NB4 (cell line): ENCODE data around the gene BBX.

Experiments
- DNase-seq: peaks from one replicate; pipeline ENCODE4 v3.0.0; 2010; ENCODE audit warnings: low read depth
- H3K4me3 ChIP-seq: one replicate; pipeline ENCODE4 v1.5.1; 2011; ENCODE audit warnings: mild to moderate bottlenecking, low read depth, low read length, moderate library complexity
- MAX ChIP-seq: IDR thresholded peaks from 2 replicates; pipeline ENCODE4 v1.6.1; 2011; ENCODE audit warnings: low read depth, low read length
- MYC ChIP-seq: IDR thresholded peaks from 2 replicates; pipeline ENCODE4 v1.6.1; 2011; ENCODE audit warnings: low read depth, low read length
- POLR2A ChIP-seq: IDR thresholded peaks from 2 replicates; pipeline ENCODE4 v1.6.1; 2011; ENCODE audit warnings: mild to moderate bottlenecking; ENCODE audit not compliant: insufficient read length; ENCODE audit errors: extremely low read depth
- TF ChIP-seq, protein P1 (sequence below): IDR thresholded peaks from one replicate; pipeline ENCODE4 v1.5.1; 2012; ENCODE audit warnings: low read depth, low read length

The BBX gene

GRCh38 chr3:107822308-107822707, 299.5 kb downstream of the BBX start:
- H3K4me3 ChIP-seq, result no peak overlapping the region
- TF ChIP-seq MYC, result no peak
- TF ChIP-seq, protein P1, sequence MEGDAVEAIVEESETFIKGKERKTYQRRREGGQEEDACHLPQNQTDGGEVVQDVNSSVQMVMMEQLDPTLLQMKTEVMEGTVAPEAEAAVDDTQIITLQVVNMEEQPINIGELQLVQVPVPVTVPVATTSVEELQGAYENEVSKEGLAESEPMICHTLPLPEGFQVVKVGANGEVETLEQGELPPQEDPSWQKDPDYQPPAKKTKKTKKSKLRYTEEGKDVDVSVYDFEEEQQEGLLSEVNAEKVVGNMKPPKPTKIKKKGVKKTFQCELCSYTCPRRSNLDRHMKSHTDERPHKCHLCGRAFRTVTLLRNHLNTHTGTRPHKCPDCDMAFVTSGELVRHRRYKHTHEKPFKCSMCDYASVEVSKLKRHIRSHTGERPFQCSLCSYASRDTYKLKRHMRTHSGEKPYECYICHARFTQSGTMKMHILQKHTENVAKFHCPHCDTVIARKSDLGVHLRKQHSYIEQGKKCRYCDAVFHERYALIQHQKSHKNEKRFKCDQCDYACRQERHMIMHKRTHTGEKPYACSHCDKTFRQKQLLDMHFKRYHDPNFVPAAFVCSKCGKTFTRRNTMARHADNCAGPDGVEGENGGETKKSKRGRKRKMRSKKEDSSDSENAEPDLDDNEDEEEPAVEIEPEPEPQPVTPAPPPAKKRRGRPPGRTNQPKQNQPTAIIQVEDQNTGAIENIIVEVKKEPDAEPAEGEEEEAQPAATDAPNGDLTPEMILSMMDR, result no peak
- no peak for DNase-seq

DNA sequence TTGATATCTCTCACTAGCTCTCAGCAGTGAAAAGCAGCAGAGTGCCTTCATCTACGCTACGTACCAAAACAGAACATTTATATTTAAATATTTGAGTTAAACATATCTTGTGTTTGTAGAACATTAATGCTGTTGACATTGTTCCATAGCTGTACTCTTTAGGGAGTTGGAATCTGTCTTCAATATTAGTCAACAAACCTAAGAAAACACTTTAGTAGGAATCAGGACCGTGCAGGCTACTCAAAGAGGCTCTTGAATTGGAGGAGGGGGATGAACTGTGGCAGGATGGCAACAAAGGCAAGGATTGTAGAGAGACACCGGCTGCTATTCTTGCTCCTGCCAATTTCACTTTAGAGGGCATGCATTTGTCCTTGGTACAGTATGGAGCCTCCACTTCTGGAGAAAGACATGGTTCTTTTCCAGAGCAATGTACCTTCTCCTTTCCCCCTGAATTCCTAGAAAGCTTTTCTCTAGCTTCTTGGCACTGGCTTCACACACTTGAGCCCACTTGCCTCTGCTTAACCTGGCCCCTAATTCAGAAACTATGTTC, 302.1 kb downstream of the BBX start:
- H3K4me3 ChIP-seq, result no peak overlapping the region
- no peak for DNase-seq
- TF ChIP-seq, protein P1, result no peak
- TF ChIP-seq MYC (no peak), POLR2A (no peak), MAX (no peak)

GRCh38 chr3:107825556-107825955, 302.8 kb downstream of the BBX start:
- TF ChIP-seq MAX (no peak), MYC (no peak)
- TF ChIP-seq, protein P1, result no peak
- no peak overlapping the region for H3K4me3 ChIP-seq
- no peak for DNase-seq

- TF ChIP-seq MAX (no peak), POLR2A (no peak), MYC (no peak)
- TF ChIP-seq, protein P1, result no peak
- DNase-seq, result no peak
- no peak overlapping the region for H3K4me3 ChIP-seq
Observed at GRCh38 chr3:107826727-107827126, 304.0 kb downstream of the BBX start.

DNA sequence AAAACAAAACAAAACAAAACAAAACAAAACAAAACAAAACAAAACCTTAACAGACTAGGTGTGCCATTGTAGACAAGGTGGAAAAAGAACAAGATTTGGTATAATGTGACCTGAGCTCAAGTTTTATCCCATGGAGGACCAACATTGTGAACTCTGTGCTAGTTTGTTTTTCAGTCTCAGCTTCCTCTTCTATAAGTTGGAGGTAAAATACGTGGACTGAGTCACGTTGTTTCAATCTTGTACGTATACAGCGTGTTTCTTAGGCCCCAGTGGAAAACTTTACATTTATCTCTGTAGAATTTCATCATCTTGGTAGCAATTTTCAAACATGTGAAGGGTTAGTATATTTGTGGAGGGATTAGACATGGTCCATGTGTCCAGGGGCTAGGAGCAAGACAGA, 306.4 kb downstream of the BBX start:
- no peak for TF ChIP-seq MYC
- TF ChIP-seq MAX, result no peak
- no peak for TF ChIP-seq POLR2A
- TF ChIP-seq, protein P1, result no peak
- DNase-seq, result no peak
- no peak overlapping the region for H3K4me3 ChIP-seq

DNA sequence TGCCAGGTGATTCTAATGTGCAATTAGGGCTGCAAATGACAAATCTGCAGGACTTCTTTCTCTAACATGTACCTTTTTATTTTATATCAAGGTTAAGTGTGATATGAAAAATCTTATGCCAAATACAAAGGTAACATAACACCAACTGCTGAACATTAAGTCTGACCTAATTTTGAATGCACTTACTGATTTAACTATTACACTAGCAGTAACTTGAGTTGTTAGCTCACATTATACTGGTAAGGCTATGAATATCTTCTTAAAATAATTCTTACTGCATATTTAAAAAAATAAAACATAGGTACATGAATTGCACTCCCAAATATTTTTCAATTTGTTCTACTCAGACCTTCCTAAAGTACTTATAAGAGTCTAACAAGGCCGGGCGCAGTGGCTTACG, 308.8 kb downstream of the BBX start:
- no peak overlapping the region for H3K4me3 ChIP-seq
- DNase-seq, result no peak
- TF ChIP-seq MYC, result no peak
- TF ChIP-seq MAX, result no peak
- no peak for TF ChIP-seq POLR2A
- TF ChIP-seq, protein P1, result no peak
